Forelimb muscle (tissue), 1 donor: ENCODE measurements around the gene KSR1. TPM values are rescaled to one million over a fixed set of nuclear protein-coding genes. Genes with fewer than 3 reads are reported as not detected.
"Not testable (repeated sequence)": the region's sequence is repeated elsewhere in the genome, so short reads cannot be mapped to it uniquely, and the experiment has no call there.

Experiments used
- DNase-seq: peaks from one replicate; pipeline ENCODE4 v3.0.0-alpha.2; 2013; ENCODE audit warnings: low read depth
- polyA plus RNA-seq: library from polyadenylated mRNA; unstranded; fragments of 120-200 nt; gene quantifications from one replicate; pipeline ENCODE4 v1.2.1, GENCODE V29; 2013; ENCODE audit not compliant: insufficient read length

KSR1 gene
- polyA plus RNA-seq, 1 donor: 104 TPM

DNA sequence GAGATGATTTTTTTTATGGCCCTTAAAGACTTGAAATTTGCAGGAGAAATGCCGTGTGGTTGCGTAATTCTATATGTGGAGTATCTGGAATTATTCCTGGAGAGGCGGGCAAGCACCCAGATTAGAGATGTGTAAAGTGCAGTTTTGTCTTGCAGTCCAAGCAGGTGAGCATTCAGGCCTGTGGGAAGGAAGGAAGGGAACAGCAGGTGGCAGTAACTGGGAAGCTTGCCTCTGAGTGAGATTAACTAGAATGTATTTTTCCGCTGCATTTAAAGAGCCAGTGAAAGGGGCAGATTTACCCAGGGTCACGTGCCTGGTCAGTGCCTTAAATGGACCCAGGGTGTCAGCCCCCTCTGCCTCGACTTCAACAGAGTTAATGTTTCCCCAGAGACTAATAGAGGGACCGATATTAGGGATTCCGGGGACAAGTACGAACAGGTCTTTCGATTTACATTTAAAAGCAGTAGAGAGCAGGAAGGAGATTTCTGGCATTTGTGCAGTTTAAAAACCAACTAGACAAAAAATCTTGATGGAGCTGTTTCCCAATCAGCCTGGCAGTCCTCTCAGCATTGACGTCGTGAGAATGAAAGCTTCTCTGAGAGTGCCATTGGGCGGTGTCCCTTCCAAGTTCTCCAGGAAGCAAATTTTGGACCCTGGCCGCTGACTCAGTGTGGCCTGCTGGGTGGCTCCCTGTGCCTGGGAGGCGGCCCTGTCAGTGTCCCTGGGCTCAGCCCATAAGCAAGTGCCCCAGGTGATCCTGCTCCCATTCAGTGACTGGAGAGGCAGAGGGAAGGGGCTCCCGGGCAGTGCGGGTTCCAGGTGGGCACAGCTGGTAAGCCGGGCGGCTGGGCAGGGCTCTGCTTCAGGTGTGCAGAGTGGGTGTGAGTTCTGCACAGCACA, 38.2 kb downstream of the KSR1 start:
- no peak for DNase-seq

DNA sequence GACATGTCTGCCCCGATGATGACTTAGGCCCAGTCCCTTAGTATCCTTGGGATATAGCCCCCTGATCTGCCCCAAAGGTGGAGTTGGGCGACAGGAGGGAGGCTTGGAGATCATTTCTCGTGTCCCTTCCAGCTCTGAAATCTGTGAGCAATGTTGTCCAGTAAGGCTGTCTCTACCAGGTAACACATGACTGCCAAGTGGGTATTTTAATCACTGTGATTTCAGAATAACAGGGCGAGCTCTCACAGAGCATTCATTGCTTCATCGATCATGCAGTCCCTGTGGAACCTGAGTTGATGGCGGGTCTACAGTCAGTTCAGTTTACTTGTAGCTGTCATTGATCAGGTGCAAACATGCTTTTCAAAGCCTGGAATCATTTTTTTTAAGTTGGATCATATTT, 39.2 kb downstream of the KSR1 start:
- DNase-seq: no peak

DNA sequence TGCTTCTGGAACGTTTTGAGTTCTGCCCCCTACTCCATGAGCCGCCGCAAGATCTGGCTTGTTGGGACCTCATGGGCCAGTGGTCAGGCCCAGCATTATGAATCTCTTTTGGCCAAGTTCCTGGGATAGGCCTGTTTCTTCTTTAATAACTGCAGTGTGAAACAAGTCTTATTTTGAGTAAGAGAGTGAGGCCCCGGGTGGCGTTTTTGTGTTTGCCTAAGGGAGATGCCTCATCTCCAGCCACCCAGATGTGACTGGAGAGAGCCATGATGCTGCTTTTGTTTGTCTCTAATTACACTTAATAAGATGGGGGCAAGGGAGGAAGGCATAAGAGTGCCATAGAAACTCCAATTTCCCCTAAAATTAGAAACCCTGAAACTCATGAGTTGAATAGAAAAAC, 39.8 kb downstream of the KSR1 start:
- no peak for DNase-seq

- no peak for DNase-seq
These were observed 40.2 kb downstream of the KSR1 start for GRCh38 chr17:27496437-27496943.

DNA sequence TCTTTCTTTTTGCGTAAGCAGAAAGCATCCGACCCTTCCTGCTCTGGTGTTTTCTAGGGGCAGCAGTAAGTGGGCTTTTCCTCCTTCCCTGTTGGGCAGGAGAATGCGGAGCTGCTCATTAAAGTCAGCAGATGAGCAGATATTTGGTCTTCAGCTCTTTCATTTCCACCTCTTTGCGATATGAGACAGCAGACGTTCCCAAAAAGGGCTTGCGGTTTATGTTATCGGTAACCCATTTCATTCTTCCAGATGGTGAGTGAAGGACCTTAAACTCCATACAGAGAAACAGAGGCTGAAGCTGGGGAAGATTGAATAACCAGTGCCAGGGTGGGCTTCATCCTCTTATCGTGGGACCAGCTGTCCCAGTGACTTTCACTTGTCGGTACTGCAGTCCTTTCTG, 40.7 kb downstream of the KSR1 start:
- no peak for DNase-seq

DNA sequence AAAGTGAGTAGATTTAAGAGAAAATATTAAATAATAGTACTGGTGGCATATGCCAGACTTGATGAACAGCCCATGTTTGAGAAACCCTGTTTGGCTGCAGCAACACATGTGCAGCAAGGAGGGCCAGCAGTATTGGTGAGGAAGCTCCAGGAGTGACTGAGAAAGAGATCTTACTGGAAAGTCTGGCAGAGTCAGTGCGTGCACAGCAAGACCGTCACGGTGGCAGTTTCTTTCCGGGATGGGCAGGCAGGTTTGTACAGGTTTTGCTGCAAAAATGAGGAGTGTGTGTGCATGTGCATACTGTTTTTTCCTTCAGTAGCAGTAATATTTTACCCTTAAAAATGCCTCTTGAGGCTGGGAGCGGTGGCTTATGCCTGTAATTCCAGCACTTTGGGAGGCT, 41.4 kb downstream of the KSR1 start:
- DNase-seq: no peak

- DNase-seq: no peak
These were observed 42.5 kb downstream of the KSR1 start for GRCh38 chr17:27498615-27499309.

DNA sequence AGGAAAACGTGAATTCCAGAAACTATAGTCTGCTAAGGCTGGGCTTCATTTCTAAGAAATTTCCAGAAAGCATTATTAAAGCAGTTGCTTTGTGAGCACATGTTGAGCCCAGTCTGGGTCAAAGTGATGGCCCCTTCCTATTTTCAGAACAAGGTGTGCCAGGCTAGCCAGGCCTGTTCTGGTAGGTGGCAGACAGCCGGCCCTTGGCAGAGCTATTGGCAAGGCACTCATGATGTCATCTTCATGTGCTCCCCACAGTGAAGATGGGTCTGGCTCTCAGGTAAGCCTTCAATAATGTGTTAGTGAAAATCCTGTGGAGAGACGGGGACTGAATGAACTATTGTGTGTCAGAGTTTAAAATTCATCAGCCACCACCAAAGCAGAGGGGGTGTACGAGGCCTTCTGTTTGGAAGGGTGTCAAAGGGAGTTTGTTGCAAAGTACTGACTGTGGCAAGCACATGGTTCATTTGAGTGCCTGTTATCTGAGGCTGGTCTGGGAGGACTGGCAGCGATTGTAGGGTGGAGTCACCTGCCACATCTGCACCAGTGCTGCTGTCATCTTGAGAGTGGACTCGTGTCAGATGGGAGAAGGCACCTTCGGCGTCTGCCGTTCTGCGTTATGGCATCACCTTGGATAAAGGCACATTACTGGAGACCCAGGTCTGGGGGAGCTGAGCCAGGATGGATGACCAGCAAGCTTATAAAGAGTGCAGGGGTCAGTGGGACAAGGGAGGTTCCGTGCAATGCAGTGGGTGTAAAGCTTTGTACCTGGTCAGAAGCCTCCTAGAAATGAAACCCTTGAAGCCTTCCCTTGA, 43.4 kb downstream of the KSR1 start:
- no peak for DNase-seq

DNA sequence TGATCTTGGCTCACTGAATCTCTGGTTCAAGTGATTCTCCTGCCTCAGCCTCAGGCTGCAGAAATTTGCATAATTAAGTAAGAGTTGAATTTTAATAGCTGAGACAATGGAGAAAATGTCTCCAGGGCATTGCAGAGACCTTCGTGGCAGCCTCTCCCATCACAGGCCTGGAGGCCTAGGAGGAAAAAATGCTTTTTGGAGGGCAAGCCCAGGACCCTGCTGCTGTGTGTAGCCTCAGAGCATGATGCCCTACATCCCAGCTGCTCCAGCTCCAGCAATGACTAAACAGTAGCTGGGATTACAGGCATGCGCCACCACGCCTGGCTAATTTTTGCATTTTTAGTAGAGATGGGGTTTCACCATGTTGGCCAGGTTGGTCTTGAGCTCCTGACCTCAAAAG, 45.1 kb downstream of the KSR1 start:
- DNase-seq: not testable (repeated sequence)

DNA sequence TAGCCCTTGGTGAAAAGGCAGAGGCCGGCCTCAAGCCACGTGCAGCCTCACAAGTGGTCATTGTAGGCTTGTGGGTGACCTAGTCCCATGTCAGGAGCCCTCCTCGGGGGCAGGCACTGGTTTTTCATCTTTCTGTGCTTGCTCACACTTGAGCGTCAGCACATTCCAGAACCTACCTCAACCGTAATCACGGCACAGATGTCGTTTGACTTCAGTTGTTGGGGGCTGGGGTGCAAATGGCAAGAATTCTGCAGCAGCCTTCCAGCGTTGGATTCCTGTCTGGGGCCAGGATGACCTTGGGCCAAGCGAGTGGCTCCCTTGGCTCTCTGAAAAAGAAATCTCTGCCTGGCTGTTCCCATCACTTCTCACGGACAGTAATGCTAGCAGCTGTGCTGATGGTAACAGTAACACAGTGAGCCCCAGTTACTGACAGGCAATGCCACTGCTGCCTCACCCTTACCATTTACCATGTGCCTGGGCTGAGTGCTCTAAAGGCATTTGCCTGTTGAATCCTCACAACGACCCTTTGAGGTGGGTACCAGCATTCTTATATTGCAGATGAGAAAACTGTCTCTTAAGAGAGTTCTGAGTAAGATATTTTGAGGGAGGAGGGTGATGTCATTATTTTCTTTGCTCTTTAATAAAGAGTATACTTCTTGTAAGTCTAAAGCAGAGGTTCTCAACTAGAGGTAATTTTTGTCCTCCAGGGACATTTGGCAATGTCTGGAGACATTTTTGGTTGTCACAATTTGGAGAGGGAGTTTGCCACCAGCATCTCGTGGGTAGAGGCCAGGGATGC, 46.5 kb downstream of the KSR1 start:
- DNase-seq: no peak

DNA sequence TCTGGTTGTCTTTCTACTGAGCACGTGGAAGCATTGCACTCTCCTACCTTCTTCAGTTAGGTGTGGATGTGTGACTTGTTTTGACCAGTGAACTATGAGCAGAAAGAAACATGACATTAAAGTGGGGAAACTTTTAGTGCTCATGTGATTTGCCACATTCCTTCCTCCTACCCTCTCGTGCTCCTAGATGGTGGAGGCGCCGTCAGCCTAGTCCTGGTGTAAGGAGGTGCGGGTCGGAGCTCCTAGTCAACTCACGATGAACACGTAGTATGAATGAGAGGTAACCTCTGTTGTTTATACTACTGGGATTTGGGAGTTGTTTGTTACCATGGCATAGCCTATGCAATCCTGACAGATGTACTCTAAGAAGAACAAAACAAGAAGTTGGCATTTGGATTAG, 47.4 kb downstream of the KSR1 start:
- DNase-seq: no peak

DNA sequence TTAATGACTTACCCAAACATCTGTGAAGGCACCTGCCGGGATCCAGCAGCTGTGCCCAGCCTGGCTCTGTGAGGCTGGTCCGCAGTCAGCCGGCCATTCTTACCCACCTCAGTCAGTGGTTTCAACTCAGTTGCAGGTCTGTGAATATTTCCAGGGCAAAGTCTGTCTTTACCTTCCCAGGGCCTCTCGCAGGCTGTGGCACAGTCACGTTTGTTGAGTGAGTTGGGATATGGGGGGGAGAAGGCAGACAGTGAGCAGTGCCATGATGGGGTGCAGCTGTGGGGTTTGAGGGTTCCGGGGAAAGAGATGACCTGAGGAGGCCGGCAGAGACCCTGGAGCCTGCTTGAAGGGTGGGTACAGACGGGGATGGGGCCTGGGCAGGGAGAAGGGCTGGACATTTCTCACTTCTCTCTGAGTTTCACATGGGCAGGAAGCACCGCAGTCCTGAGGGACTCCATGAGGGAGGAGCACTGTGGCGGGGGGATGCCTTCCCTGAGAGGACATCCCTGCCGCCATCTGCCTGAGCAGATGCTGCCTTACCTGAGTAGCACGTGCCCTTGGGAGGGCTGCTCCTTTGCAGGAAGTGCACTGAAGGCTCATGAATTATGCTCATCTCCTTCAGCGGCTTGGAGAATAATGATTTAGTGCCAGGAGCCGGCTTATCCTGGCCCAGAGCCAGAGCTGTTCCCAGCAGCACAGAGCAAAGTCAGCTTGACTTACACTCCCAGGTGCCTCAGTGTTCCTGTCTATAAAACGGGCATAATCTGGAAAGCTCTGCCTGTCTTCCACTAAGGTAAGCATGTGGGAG, 48.1 kb downstream of the KSR1 start:
- DNase-seq: no peak

DNA sequence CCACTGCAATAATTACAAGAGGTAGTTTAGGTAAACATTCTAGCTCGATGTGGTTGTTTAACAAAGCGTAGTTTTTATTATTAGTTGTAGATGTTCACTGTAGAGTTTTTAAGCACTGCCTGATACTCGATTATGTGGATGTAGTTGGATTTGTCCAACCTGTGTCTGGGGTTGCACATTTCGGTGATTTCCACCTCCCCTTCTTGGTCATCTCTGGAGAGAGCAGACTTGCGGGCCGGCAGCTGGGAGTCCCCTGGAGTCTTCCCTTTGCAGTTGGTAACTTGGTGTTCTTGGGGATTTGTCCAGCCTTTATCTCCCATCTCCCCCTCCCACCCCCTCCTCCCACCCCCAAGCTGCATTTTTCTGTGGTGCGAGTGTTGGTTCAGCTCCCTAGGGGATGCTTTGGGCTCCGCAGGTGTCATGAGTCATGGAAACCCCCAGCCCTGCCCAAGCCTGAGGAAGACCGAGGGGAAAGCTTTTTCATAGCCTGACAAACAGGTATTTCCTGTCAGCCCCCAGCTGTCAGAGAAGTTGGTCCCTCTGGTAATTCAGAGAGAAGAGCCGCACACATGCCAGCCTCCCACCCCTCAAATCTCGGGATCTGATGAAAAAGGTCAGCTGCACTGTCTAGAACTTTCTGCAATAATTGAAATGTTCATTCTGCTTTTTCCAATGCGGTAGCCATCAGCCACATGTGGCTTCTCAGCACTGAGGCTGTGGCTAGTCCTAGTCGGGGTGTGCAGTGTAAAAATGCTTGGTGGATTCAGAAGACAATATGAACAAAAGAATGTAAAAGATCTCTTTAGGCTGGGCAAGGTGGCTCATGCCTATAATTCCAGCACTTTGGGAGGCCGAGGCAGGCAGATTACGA, 50.3 kb downstream of the KSR1 start:
- DNase-seq: no peak

GRCh38 chr17:27511168-27511883, 55.1 kb downstream of the KSR1 start:
- no peak for DNase-seq

DNA sequence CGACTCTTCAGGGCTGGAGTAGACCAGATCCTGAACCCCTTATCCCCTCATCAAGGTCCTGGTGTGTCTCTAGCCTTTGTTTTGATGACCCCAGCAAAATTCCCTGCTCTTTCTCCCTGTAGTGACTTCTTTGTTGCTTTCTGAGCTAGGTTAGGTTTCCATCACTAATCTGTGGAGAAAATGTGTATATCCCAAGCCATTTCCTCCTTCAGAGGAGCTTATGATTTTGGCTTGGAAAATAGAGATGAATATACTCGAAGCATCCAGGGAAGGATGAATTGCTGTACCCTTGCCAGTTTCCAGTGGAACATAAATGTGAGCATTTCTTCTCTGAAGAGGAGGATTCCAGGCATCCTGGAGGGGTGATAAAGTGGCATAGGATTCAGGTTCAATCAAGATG, 55.8 kb downstream of the KSR1 start:
- DNase-seq: no peak

GRCh38 chr17:27512511-27513346, 56.5 kb downstream of the KSR1 start:
- DNase-seq: no peak

GRCh38 chr17:27513849-27514248, 57.6 kb downstream of the KSR1 start:
- DNase-seq: no peak
